ENCODE data around the gene FGD2.
"Not testable (repeated sequence)": the region's sequence is repeated elsewhere in the genome, so short reads cannot be mapped to it uniquely, and the experiment has no call there.

FGD2 gene

GRCh38 chr6:37041521-37041920, 36.1 kb downstream of the FGD2 start:
- Histone ChIP-seq H3K4me3 (replicated peaks; ENCODE audit: insufficient read depth, low read length) (no peak overlapping the region), H3K27me3 (ENCODE audit: insufficient read depth, poor library complexity, severe bottlenecking) (no peaks in the 10 kb centered on the region), H3K27ac (replicated peaks) (no peak overlapping the region)
- DNase-seq (ENCODE audit: low read depth in 1 of 2, low spot score in 1 of 2): no peak
- TF ChIP-seq POLR2AphosphoS5 (IDR thresholded peaks at IDR 0.05; ENCODE audit: low read depth) (no peak), SPI1 (IDR thresholded peaks at IDR 0.05; ENCODE audit: borderline replicate concordance, low read depth) (no peak), REST (IDR thresholded peaks at IDR 0.05; ENCODE audit: insufficient replicate concordance, low read depth) (no peak), CTCF (IDR thresholded peaks at IDR 0.05; ENCODE audit: insufficient read depth, low read length) (no peak), GABPA (IDR thresholded peaks at IDR 0.05; ENCODE audit: low read depth) (no peak)

- no peak for TF ChIP-seq CTCF (IDR thresholded peaks at IDR 0.05; ENCODE audit: insufficient read depth, low read length)
- no peak for TF ChIP-seq SPI1 (IDR thresholded peaks at IDR 0.05; ENCODE audit: borderline replicate concordance, low read depth)
- no peak for TF ChIP-seq REST (IDR thresholded peaks at IDR 0.05; ENCODE audit: insufficient replicate concordance, low read depth)
- TF ChIP-seq GABPA (IDR thresholded peaks at IDR 0.05; ENCODE audit: low read depth): no peak
- no peak for TF ChIP-seq POLR2AphosphoS5 (IDR thresholded peaks at IDR 0.05; ENCODE audit: low read depth)
- DNase-seq (ENCODE audit: low read depth in 1 of 2, low spot score in 1 of 2): no peak
- Histone ChIP-seq H3K4me3 (replicated peaks; ENCODE audit: insufficient read depth, low read length) (no peak overlapping the region), H3K27me3 (ENCODE audit: insufficient read depth, poor library complexity, severe bottlenecking) (no peaks in the 10 kb centered on the region), H3K27ac (replicated peaks) (no peak overlapping the region)
Observed at GRCh38 chr6:37042150-37042549, 36.7 kb downstream of the FGD2 start.

- not testable (repeated sequence) for H3K27ac ChIP-seq (replicated peaks); DNase-seq (ENCODE audit: low read depth in 1 of 2, low spot score in 1 of 2); H3K27me3 ChIP-seq (ENCODE audit: insufficient read depth, poor library complexity, severe bottlenecking); H3K4me3 ChIP-seq (replicated peaks; ENCODE audit: insufficient read depth, low read length)
Observed at GRCh38 chr6:37043091-37043490, 37.6 kb downstream of the FGD2 start.

- no peak for DNase-seq (ENCODE audit: low read depth in 1 of 2, low spot score in 1 of 2)
- no peak overlapping the region for H3K27ac ChIP-seq (replicated peaks)
- no peak overlapping the region for H3K4me3 ChIP-seq (replicated peaks; ENCODE audit: insufficient read depth, low read length)
- no peaks in the 10 kb centered on the region for H3K27me3 ChIP-seq (ENCODE audit: insufficient read depth, poor library complexity, severe bottlenecking)
- TF ChIP-seq CTCF (IDR thresholded peaks at IDR 0.05; ENCODE audit: insufficient read depth, low read length): no peak
Observed at GRCh38 chr6:37047346-37047688, 41.9 kb downstream of the FGD2 start.
